GM23338 (cell line): ENCODE results near the gene CABLES2.

Source experiments
- CREB1 ChIP-seq: fragments of 250-450 bp; sonication (Bioruptor Pico); IDR thresholded peaks from 2 replicates; pipeline ENCODE4 v1.5.0; 2020; ENCODE audit warnings: low read depth, mild to moderate bottlenecking, moderate library complexity
- ETS1 ChIP-seq: IDR thresholded peaks from 2 replicates; pipeline ENCODE4 v1.6.1; 2016; ENCODE audit warnings: antibody characterized with exemption
- EZH2 ChIP-seq: fragments of 200-600 bp; sonication (generic); IDR thresholded peaks from one replicate; pipeline ENCODE4 v1.8.0; 2017; ENCODE audit warnings: antibody characterized with exemption, mild to moderate bottlenecking, low read depth; ENCODE audit not compliant: unreplicated experiment
- EZH2phosphoT487 ChIP-seq: fragments of 200-600 bp; sonication (generic); IDR thresholded peaks from one replicate; pipeline ENCODE4 v1.8.1; 2018; ENCODE audit warnings: antibody characterized with exemption; ENCODE audit not compliant: unreplicated experiment
- JUNB ChIP-seq: IDR thresholded peaks from one replicate; pipeline ENCODE4 v1.6.1; 2016; ENCODE audit warnings: antibody characterized with exemption; ENCODE audit not compliant: unreplicated experiment
- NANOG ChIP-seq: IDR thresholded peaks from 2 replicates; pipeline ENCODE4 v1.6.1; 2016; ENCODE audit warnings: antibody characterized with exemption, borderline replicate concordance
- POLR2AphosphoS5 ChIP-seq: IDR thresholded peaks from 2 replicates; pipeline ENCODE4 v1.6.1; 2016; ENCODE audit warnings: antibody characterized with exemption, low read depth
- REST ChIP-seq: IDR thresholded peaks from one replicate; pipeline ENCODE4 v1.6.1; 2018; ENCODE audit warnings: antibody characterized with exemption; ENCODE audit not compliant: unreplicated experiment
- STAT1 ChIP-seq: IDR thresholded peaks from one replicate; pipeline ENCODE4 v1.6.1; 2016; ENCODE audit warnings: antibody characterized with exemption; ENCODE audit not compliant: unreplicated experiment
- ZNF114 ChIP-seq: fragments of 250-450 bp; sonication (Bioruptor Pico); IDR thresholded peaks from 2 replicates; pipeline ENCODE4 v1.5.0; 2020; ENCODE audit warnings: mild to moderate bottlenecking, moderate library complexity
- ZNF331 ChIP-seq: fragments of 250-450 bp; sonication (Bioruptor Pico); IDR thresholded peaks from 2 replicates; pipeline ENCODE4 v1.5.0; 2020; ENCODE audit warnings: low read depth, mild to moderate bottlenecking, moderate library complexity
- TF ChIP-seq, protein P1 (sequence below), 2 experiments: fragments of 200-600 bp in 1 of 2; sonication (generic) in 1 of 2; conservative IDR thresholded peaks; 2 replicates each; pipeline versions ENCODE4 v1.5.1 to v1.6.1; 2016 to 2017; ENCODE audit warnings: antibody characterized with exemption in 2 of 2, low read depth in 2 of 2, mild to moderate bottlenecking in 2 of 2, moderate library complexity in 1 of 2

DNA sequence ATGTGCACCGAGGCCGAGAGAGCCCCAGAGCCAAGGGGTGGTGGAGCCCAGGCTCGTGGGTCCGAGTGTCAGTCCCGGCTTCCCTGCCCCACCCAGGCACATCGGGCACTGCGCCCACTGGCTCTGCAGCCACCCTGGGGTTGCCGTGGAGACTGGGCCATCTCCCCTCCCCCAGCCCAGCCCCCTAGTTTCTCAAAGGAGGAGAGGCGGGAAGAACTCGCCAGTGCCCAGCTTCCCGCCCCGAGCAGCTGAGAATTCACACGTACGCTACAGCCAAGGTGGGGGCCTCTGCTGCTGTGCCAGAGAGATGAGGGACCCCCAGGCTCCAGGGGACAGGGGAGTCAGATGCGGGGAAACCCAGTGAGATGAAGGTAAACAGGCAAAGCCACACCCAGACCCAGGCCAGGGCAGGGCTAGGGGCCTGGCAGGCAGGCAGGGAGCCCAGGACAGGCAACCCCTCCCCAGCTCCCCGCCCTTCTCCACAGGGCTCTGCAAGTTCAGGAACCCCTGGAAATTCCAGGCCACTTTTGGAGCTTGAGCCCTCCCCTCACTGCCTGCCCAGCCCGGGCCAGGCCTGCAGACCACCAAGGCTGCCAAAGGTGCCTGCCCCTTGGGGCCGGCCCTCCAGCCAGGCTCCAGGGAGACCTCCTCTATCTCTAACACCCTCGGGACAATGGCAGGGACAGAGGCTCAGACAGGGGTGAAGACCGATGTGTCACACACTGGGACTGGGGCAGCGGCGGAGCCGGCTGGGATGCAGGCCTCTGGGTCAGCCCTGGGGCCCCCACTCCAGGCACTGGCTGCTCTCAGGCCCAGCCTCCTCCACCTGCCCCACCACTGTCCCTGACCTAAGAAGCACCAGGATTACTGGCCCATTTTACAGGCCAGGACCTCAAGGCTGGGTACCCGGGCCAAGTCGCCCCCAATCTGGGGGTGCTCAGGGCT is 46.0 kb downstream of the CABLES2 start:
- TF ChIP-seq, protein P1, sequence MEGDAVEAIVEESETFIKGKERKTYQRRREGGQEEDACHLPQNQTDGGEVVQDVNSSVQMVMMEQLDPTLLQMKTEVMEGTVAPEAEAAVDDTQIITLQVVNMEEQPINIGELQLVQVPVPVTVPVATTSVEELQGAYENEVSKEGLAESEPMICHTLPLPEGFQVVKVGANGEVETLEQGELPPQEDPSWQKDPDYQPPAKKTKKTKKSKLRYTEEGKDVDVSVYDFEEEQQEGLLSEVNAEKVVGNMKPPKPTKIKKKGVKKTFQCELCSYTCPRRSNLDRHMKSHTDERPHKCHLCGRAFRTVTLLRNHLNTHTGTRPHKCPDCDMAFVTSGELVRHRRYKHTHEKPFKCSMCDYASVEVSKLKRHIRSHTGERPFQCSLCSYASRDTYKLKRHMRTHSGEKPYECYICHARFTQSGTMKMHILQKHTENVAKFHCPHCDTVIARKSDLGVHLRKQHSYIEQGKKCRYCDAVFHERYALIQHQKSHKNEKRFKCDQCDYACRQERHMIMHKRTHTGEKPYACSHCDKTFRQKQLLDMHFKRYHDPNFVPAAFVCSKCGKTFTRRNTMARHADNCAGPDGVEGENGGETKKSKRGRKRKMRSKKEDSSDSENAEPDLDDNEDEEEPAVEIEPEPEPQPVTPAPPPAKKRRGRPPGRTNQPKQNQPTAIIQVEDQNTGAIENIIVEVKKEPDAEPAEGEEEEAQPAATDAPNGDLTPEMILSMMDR (conservative IDR thresholded peaks at IDR 0.05; ENCODE audit: low read depth in 2 of 2): no peak
- TF ChIP-seq POLR2AphosphoS5 (no peak), ETS1 (no peak), REST (no peak), EZH2 (no peak), EZH2phosphoT487 (no peak), CREB1 (CRISPR knock-in tag) (no peak), NANOG (no peak), ZNF114 (CRISPR knock-in tag) (no peak), STAT1 (no peak), JUNB (no peak), ZNF331 (no peak)
